Amniotic stem cell (primary cell): ENCODE results near the gene PAX8.
A peak's percentile ranks its signal among the peaks of the same experiment; 100 is the strongest.
"Not testable (repeated sequence)": the region's sequence is repeated elsewhere in the genome, so short reads cannot be mapped to it uniquely, and the experiment has no call there.

Experiments used
- DNase-seq: peaks from one replicate; lab custom pipeline; 2025; lab: John Stamatoyannopoulos, UW

PAX8 gene

DNA sequence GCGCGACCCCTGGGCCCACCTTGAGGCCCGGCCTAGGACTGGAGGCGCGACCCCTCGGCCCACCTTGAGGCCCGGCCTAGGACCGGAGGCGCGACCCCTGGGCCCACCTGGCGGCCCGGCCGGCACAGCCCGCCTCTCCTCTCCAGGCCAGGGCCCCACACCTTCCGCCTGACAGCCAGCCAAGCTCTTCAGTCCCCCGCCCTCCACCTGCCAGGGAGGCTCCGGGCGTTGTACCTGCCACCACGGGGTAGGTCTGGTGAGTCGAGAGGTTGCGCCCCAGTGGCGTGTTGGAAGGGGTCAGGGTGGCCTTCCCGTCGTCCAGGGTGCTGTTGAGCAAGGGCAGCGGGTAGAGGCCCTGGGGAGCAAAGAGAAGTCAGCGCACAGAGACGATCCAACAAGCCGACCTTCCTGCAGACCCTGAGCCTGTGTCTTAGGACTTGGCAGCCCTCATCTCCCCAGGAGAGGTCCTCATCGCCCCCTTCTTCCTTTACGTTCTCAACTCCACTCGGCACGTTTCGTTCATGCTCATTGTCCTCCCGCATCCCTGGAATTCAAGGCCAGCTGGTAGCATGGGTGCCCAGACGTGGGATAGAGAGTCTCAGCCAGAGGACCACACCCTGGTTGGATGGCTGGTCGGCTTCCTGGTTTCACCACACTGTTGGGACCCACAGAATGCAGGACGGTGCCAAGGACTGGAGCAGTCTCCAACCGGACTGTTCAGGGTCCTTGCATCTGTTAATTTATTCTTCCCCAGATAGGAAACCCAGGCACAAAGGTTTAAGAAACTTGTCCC, 42.2 kb downstream of the PAX8 start:
- DNase-seq = no peak

- not testable (repeated sequence) for DNase-seq
Observed at GRCh38 chr2:113235347-113236226, 43.1 kb downstream of the PAX8 start.

GRCh38 chr2:113234721-113235346, 43.9 kb downstream of the PAX8 start:
- no peak for DNase-seq

DNA sequence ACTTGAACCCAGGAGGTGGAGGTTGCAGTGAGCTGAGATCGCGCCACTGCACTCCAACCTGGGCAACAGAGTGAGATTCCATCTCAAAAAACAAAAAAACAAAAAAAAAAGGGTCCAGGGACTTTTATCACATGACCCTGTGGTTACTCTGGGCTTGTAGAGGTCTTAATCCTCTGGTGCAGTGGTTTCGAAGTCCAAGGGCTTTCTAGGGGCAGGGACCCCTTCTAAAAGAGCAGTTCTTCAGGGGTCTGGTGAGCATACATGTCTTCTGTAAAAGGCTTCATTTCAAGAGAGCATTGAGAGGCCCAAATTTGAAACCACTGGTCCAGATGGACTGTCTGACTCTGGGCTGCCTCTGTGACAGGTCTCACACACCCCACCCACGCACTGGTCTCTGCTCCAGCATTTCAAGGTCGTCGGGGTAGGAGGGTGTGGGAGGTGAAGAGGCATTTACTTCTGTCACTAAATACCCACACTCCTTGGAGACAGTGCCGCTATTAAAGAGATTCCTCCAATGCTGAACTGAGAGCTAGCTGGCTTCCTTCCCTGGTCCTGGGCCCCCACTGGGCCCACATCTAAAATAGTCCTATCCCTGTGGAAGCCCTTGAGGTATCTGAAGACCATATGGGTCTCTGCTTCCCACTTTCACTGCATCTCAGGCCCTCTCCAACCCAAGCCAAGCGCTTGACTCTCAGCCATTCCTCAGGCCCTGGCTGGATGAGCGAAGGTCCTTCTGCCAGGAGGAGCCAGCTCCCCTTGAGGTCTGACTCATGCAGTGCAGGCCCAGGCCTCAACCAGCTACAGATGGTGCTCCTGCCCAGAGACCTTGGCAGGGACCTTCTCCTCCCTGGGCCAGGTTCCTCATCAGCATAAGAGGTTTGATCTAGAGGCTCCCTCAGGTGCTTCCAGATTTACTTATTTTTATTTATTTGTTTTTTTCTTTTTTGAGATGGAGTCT, 44.8 kb downstream of the PAX8 start:
- no peak for DNase-seq

DNA sequence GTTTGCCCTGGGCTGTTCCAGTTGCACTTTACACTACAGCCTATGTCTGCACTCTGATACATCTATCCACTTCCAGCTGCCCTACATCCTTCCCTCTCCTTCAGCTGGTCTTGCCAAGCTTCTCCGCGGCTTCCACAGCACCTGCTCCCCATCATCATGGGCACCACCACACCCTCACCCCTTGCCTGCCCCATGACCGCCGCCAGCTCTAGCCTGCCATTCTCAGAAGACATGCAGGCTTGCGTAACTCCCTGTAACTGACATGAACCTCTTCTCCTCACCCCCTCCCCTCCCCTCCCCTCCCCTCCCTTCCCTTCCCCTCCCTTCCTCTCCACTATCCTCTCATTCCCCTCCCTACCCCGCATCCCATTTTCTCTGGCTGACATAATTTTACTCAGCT, 46.0 kb downstream of the PAX8 start:
- no peak for DNase-seq

DNA sequence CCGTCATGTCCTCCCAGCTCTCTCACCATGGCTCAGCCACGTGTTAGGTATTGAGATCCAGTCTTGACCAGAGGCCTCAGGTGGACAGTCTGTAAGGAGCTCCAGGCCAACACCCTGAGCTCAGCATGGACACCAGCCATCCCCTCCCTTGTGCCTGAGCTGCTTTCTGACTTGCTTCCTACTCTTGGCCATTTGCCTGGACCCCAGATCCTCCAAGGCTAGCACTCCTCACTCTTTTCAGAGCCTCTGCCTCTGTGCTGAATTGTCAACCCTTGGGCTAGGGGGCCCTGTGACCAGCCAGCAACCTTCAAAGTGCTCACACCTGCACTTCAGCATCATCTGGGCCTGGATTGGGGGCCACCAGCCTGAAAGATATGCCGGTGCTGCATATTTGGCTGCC, 46.6 kb downstream of the PAX8 start:
- no peak for DNase-seq

DNA sequence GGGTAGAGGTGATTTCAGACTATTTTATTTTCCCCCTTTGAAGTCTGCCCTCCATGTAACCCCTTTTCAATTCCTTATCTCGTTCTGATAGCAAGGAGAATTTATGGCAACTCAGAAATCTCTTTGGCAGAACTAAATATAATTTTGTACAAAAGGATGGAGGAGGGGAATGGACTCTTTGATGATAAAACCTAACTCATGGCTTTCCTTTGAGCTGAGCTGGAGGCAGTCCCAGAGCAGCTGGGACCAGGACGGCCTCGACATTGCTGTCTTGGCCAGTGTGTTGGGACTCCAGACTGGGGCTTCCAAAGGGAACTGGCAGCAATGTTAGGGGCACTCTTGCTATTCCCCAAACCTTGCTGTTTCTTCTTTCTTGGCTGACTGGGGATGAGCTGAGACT, 47.7 kb downstream of the PAX8 start:
- DNase-seq = no peak

DNA sequence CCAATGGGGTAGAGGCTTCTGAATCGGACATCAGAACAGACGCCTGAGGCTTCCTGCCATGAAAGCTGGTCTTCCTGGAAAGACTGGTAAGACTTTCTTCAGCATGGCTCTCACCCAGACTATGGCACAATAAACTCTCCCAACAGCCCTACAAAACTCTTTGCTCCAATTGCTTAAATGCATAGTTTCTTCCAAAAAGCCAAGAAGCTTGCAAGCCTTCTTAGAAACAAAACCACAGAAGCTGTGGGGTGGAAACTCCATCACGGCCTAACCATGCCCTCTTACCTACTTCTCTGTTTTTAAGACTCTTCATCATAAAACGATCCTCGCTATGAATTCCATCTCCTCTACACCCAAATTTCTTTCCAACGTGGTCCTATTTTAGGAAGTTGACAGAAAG, 48.2 kb downstream of the PAX8 start:
- DNase-seq = no peak

- no peak for DNase-seq
Observed at GRCh38 chr2:113229795-113230194, 48.9 kb downstream of the PAX8 start.

DNA sequence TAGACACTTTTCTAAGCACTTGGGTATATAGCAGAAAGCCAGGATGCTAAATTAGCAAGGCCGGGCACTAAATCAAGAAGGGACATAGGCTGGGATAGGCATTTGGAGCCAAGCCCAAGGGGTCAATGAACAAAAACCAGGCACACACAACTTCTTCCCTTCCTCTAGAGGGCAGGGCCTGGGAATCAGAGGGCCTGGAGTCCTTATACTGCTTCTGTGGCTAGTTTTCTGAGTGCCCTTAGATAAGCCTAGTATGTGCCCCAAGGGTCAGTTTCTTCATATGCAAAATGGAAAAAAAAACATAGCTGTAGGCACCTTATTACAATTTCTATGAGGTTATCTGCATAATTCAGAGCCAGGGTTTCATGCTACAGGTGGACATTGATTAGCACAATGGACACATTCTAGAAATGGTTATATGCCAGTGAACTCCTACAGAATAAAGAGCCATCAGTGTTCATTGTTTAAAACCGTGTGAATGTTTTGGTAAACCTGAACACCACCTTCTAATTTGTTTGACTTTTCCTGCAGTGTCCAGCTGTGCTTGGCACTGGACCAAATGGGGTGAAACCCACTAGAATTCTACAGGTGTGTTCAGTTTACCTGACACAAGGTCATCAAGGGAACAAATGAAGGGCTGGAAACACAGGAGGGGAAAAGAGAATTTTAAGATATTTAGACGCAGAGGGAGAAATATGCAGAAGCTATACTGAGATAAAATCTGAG, 49.6 kb downstream of the PAX8 start:
- no peak for DNase-seq

DNA sequence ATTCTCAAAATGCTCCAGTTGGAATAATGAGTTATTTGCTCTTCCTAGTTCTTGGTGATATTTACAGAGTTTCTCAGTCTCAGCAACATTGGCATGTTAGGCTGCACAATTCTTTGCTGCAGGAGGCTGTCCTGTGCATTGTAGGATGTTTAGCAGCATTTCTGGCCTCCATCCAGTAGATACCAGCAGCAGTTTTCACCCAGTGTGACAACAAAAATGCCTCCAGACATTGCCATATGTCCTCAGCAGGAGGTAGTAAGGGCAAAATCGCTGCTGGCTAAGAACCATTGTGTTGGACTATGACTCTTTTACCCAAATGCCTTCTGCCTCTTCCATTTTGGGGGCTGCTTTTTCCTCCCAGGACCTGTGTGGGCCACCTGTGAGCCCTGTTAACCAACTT, 50.4 kb downstream of the PAX8 start:
- no peak for DNase-seq

DNA sequence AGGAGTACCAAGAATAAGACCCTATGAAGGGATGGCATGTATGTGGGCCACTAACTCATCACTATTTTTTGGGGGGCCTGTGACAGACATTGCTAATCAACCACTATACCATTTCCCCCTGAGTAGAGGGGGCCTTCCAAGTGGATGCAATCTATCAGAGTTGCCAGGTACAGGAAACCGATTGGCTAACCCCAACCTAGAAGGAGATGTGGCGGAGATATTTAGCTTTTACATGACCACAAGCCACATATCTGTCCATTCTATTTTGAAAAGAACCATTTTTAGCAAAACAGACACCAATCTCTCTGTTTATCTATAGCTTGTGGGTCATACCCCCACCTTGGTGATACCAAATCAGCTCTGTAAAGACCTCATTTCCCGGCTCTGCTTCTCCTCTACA, 51.0 kb downstream of the PAX8 start:
- DNase-seq = no peak

- DNase-seq = no peak
Observed at GRCh38 chr2:113227290-113227689, 51.4 kb downstream of the PAX8 start.

DNA sequence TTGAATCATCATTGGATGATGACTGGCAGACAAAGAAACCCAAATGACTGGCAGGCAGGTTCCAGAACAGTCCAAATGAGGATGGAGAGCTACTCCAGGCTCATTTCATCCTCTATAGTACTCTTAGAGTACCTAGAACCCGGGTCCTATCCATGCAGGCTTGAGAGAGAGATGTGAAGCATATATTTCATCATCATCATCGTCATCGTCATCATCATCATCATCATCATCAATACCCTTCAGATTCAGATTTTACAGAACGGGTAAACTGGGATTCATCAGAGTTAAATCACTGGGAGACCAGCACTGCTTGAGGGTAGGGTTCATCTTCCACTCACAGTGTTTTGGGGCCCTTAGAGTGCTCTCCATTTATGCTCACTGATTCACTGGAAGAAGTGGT, 52.3 kb downstream of the PAX8 start:
- no peak for DNase-seq

GRCh38 chr2:113225263-113226259, 53.2 kb downstream of the PAX8 start:
- DNase-seq = peak; percentile 23

DNA sequence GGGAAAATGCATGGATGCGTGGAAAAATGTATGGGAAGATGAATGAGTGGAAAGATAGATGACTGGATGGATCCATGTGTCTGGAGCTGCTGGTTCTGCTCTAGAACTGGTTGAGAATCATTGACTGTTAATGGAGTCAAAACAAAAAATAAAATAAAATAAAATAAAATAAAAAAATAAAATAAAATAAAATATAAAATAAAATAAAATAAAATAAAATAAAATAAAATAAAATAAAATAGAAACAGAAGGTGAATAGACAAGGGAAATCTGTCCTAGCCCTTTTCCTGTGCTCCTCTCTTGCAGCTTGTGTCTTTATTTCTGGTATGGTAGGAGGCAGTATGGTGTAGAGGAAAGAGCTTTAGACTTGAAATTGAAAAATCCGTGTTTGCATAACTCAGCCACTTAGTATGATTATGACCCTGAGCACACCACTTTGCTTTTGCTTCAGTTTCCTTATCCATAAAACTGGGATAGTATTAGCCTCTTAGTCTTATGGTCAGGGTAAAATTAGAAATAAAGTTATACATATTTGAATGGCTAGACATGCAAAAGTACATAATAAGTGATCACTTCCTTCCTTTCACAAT, 54.0 kb downstream of the PAX8 start:
- no peak for DNase-seq

DNA sequence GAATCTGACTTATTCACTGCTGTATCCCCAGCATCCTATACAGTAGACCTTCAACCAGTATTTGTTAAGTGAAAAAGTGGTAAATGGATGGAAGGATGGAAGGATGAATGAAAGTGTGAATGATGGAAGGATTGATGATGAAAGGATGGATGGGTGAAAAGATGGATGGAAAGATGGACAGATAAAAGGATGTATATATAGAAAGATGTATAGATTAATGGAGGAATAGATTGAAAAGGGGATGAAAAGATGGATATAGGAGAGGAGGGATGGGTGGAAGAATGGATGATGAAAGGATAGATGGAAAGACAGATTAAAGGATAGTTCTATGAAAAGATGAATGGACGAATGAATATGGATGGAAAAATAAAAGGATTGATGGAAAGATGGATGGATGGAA, 54.9 kb downstream of the PAX8 start:
- no peak for DNase-seq

GRCh38 chr2:113221846-113222245, 56.9 kb downstream of the PAX8 start:
- no peak for DNase-seq

GRCh38 chr2:113220970-113221708, 57.6 kb downstream of the PAX8 start:
- no peak for DNase-seq
